Glutamatergic neuron (in vitro differentiated cells): ENCODE results near the gene FOXP2. TPM values are rescaled to one million over a fixed set of nuclear protein-coding genes. Genes with fewer than 3 reads are reported as not detected.

ENCODE experiments used
- DNase-seq: peaks from one replicate; pipeline ENCODE4 v3.0.0; 2022
- H3K27ac Mint-ChIP-seq: one replicate; pipeline ENCODE4 v1.8.0; 2020; ENCODE audit warnings: mild to moderate bottlenecking, mixed read lengths, inconsistent platforms; ENCODE audit not compliant: unreplicated experiment
- H3K27me3 Mint-ChIP-seq: one replicate; pipeline ENCODE4 v1.8.0; 2020; ENCODE audit warnings: mild to moderate bottlenecking, moderate library complexity, mixed read lengths, inconsistent platforms; ENCODE audit not compliant: unreplicated experiment
- H3K36me3 Mint-ChIP-seq: one replicate; pipeline ENCODE4 v1.8.0; 2020; ENCODE audit warnings: mild to moderate bottlenecking, mixed read lengths, inconsistent platforms; ENCODE audit not compliant: unreplicated experiment
- H3K4me1 Mint-ChIP-seq: one replicate; pipeline ENCODE4 v1.8.0; 2020; ENCODE audit warnings: mild to moderate bottlenecking, low read depth, mixed read lengths, inconsistent platforms; ENCODE audit not compliant: unreplicated experiment
- H3K4me3 Mint-ChIP-seq: one replicate; pipeline ENCODE4 v1.8.0; 2020; ENCODE audit warnings: mild to moderate bottlenecking, mixed read lengths, inconsistent platforms; ENCODE audit not compliant: unreplicated experiment
- H3K9me3 Mint-ChIP-seq: one replicate; pipeline ENCODE4 v1.8.0; 2020; ENCODE audit warnings: mild to moderate bottlenecking, moderate library complexity, mixed read lengths, inconsistent platforms; ENCODE audit not compliant: unreplicated experiment
- total RNA-seq: library from RNA; stranded (reverse); fragmentation: NEBNext Ultra II Directional; extraction: Animal tissue kit (Norgen Biotek cat#: 25700); gene quantifications from one replicate; pipeline ENCODE4 v1.2.1, GENCODE V29; 2021; ENCODE audit not compliant: unreplicated experiment
- TF ChIP-seq, protein P1 (sequence below): fragments of 200-600 bp; sonication (generic); IDR thresholded peaks from one replicate; pipeline ENCODE4 v1.5.0; 2021; ENCODE audit not compliant: partially characterized antibody, unreplicated experiment

The FOXP2 gene
- total RNA-seq, 1 donor from 2014 or later: 72.1 TPM

DNA sequence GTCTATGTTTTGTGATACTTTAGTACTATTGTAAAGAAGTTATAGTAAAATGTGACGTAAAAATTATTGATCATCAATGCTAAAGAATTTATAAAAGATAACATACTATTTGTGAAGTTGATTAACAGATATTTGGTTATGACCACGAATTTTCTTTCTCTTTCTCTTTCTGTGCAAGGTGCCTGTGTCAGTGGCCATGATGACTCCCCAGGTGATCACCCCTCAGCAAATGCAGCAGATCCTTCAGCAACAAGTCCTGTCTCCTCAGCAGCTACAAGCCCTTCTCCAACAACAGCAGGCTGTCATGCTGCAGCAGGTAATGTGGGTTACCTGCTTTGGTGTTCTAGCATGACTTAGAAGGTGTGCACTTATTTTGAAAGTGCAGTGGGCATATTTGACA lies 213.7 kb downstream of the FOXP2 start:
- no peak for DNase-seq
- Mint-ChIP-seq H3K27ac (no peak overlapping the region), H3K36me3 (no peaks in the 10 kb centered on the region), H3K27me3 (no peaks in the 10 kb centered on the region), H3K4me1 (peaks cover 13% of the 10 kb centered on the region), H3K9me3 (no peaks in the 10 kb centered on the region), H3K4me3 (no peak overlapping the region)
- TF ChIP-seq, protein P1, sequence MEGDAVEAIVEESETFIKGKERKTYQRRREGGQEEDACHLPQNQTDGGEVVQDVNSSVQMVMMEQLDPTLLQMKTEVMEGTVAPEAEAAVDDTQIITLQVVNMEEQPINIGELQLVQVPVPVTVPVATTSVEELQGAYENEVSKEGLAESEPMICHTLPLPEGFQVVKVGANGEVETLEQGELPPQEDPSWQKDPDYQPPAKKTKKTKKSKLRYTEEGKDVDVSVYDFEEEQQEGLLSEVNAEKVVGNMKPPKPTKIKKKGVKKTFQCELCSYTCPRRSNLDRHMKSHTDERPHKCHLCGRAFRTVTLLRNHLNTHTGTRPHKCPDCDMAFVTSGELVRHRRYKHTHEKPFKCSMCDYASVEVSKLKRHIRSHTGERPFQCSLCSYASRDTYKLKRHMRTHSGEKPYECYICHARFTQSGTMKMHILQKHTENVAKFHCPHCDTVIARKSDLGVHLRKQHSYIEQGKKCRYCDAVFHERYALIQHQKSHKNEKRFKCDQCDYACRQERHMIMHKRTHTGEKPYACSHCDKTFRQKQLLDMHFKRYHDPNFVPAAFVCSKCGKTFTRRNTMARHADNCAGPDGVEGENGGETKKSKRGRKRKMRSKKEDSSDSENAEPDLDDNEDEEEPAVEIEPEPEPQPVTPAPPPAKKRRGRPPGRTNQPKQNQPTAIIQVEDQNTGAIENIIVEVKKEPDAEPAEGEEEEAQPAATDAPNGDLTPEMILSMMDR: no peak

- Mint-ChIP-seq H3K9me3 (no peaks in the 10 kb centered on the region), H3K36me3 (no peaks in the 10 kb centered on the region), H3K27ac (peak overlapping the region; percentile 87), H3K27me3 (no peaks in the 10 kb centered on the region), H3K4me3 (no peak overlapping the region), H3K4me1 (peaks cover 11% of the 10 kb centered on the region)
- no peak for DNase-seq
- TF ChIP-seq, protein P1: no peak
Observed at GRCh38 chr7:114629762-114630161, 215.1 kb downstream of the FOXP2 start.

DNA sequence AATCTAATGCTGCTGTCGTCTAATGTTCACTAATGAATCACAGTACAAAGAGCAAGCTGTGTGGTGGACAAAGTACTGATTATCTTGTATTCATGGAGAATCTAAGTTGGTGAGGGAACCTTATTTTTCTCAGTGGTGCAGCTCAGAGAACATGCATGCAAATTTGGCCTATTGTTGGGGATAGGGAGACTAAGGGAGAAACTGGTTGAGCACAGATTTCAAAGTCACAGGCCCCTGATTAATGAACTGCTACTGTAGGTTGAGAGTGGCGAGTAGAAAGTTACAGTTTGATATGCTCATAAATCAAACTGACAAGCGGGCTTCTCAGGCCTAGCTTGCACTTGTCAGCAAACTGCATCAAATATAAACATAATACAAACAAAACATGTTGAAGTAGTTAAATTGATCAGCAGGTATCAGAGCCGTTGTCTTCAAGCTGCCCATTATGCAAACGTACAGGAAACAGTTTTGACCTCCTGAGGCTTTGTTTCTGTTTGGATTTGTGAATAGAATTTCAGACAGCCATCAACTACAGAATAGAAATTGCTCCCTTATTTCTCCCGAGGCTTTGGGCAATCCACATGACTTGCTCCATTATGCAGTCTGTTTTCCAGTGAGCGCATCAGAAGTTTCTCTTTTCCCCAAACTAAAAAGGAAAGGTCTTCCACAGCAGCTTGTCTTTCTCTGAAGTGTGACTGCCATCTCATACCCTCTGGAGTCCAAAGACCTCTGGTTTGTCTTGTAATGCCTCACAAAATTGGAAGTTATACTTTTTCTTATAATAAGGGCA lies 215.8 kb downstream of the FOXP2 start:
- peak overlapping the region; percentile 87 for H3K27ac Mint-ChIP-seq
- no peaks in the 10 kb centered on the region for H3K9me3 Mint-ChIP-seq
- H3K4me3 Mint-ChIP-seq: peak overlapping the region; percentile 5
- no peaks in the 10 kb centered on the region for H3K27me3 Mint-ChIP-seq
- no peaks in the 10 kb centered on the region for H3K36me3 Mint-ChIP-seq
- H3K4me1 Mint-ChIP-seq: peaks cover 11% of the 10 kb centered on the region
- TF ChIP-seq, protein P1: no peak
- DNase-seq: no peak

- Mint-ChIP-seq H3K4me1 (peaks cover 11% of the 10 kb centered on the region), H3K4me3 (no peak overlapping the region), H3K27ac (no peak overlapping the region), H3K27me3 (no peaks in the 10 kb centered on the region), H3K36me3 (no peaks in the 10 kb centered on the region), H3K9me3 (no peaks in the 10 kb centered on the region)
- DNase-seq: peak; percentile 23
- TF ChIP-seq, protein P1: no peak
Observed at GRCh38 chr7:114631249-114631822, 216.7 kb downstream of the FOXP2 start.

GRCh38 chr7:114639451-114639850 lies 224.8 kb downstream of the FOXP2 start:
- no peaks in the 10 kb centered on the region for H3K9me3 Mint-ChIP-seq
- no peak for DNase-seq
- no peak overlapping the region for H3K4me3 Mint-ChIP-seq
- no peaks in the 10 kb centered on the region for H3K36me3 Mint-ChIP-seq
- TF ChIP-seq, protein P1: no peak
- peaks cover 4% of the 10 kb centered on the region for H3K27me3 Mint-ChIP-seq
- peaks cover 2% of the 10 kb centered on the region for H3K4me1 Mint-ChIP-seq
- no peak overlapping the region for H3K27ac Mint-ChIP-seq
